NCI-H1694 (cell line): ENCODE data around the gene IRAK4.
"Not testable (repeated sequence)": the region's sequence is repeated elsewhere in the genome, so short reads cannot be mapped to it uniquely, and the experiment has no call there.

Source experiments
- DNase-seq: peaks from one replicate; lab custom pipeline; 2025; lab: John Stamatoyannopoulos, UW

IRAK4 gene

GRCh38 chr12:43758728-43759563 lies at the start of gene IRAK4, which contains the start of gene PUS7L:
Gene IRAK4 (plus strand): TSS chr12:43758951. CDS start chr12:43768112, 9,161 bp downstream.
Gene PUS7L (minus strand): TSS chr12:43758790. CDS start chr12:43755245, 3,545 bp downstream.
- peak; percentile 96 for DNase-seq

- no peak for DNase-seq
These were observed 47.4 kb upstream of the IRAK4 start for GRCh38 chr12:43711348-43711747.

- no peak for DNase-seq
These were observed 36.1 kb upstream of the IRAK4 start for GRCh38 chr12:43722621-43723020.

- no peak for DNase-seq
These were observed 35.6 kb upstream of the IRAK4 start for GRCh38 chr12:43723134-43723533.

- DNase-seq, result peak; percentile 8
These were observed 30.6 kb upstream of the IRAK4 start for GRCh38 chr12:43728117-43728516.

GRCh38 chr12:43728698-43729097 lies 30.1 kb upstream of the IRAK4 start:
- DNase-seq, result no peak

GRCh38 chr12:43730283-43730682 lies 28.5 kb upstream of the IRAK4 start:
- no peak for DNase-seq

- no peak for DNase-seq
These were observed 25.1 kb upstream of the IRAK4 start for GRCh38 chr12:43733687-43734086.

- no peak for DNase-seq
These were observed 21.8 kb upstream of the IRAK4 start for GRCh38 chr12:43736927-43737440.

- no peak for DNase-seq
These were observed 21.1 kb upstream of the IRAK4 start for GRCh38 chr12:43737646-43738045.

- DNase-seq, result no peak
These were observed 18.1 kb upstream of the IRAK4 start for GRCh38 chr12:43740511-43741100.

GRCh38 chr12:43742106-43742505 lies 16.6 kb upstream of the IRAK4 start:
- DNase-seq, result no peak

GRCh38 chr12:43744826-43745225 lies 13.9 kb upstream of the IRAK4 start:
- no peak for DNase-seq

- DNase-seq, result no peak
These were observed 9.7 kb upstream of the IRAK4 start for GRCh38 chr12:43749016-43749415.

- DNase-seq, result no peak
These were observed 7.9 kb upstream of the IRAK4 start for GRCh38 chr12:43750814-43751213.

GRCh38 chr12:43751360-43751759 lies 7.4 kb upstream of the IRAK4 start:
- DNase-seq, result not testable (repeated sequence)

GRCh38 chr12:43754015-43754414 lies 4.7 kb upstream of the IRAK4 start:
- no peak for DNase-seq

GRCh38 chr12:43758247-43758727 lies 464 bp upstream of the IRAK4 start:
- no peak for DNase-seq

GRCh38 chr12:43760396-43760795 lies 1.6 kb downstream of the IRAK4 start:
- DNase-seq, result no peak

GRCh38 chr12:43761500-43761899 lies 2.7 kb downstream of the IRAK4 start:
- DNase-seq, result no peak

GRCh38 chr12:43762596-43762995 lies 3.8 kb downstream of the IRAK4 start:
- DNase-seq, result no peak

- DNase-seq, result no peak
These were observed 5.0 kb downstream of the IRAK4 start for GRCh38 chr12:43763769-43764168.

- DNase-seq, result no peak
These were observed 5.8 kb downstream of the IRAK4 start for GRCh38 chr12:43764528-43764927.
